ENCODE data around the gene TRIM3.

The TRIM3 gene

DNA sequence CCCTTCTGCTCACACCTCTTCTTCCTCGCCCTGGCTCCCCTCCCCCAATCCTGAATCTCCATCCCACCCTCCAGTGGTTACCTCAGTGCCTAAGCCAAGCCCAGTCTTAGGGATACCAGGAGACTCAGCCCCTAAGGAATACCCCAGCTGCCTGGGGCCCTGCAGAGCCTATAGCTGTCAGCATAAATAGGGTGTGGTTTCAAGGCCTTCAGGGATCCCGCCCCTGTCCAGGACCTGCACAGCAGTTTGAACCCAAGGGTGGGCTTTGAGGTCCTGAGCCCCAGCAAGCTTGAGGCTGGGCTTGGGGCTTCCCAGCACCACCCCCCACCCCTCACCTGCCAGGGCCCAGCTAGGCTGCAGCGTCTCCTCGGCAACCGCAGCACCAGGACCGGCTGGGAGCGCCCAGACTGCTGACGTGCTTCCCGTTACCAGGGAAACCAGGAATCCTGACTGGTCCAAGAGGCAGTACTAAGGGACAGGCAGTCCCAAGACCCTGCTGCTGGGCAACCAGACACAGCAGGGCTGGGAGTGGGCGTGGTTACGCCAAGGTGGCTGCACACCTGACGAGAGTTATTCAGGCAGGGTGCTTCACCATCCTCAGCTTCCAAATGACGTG, 68.6 kb downstream of the TRIM3 start:
- Histone ChIP-seq H3F3A (ENCODE audit: insufficient read depth, low read length) (no peaks in the 10 kb centered on the region), H3K79me2 (ENCODE audit: insufficient read depth, low read length) (no peaks in the 10 kb centered on the region), H3K9me2 (ENCODE audit: low read depth, low read length) (no peaks in the 10 kb centered on the region), H3K9me3 (ENCODE audit: low read length) (no peaks in the 10 kb centered on the region), H3K36me3 (ENCODE audit: insufficient read depth, low read length) (no peaks in the 10 kb centered on the region), H4K20me1 (ENCODE audit: insufficient read depth, low read length) (no peaks in the 10 kb centered on the region), H2AFZ (ENCODE audit: low read length) (no peak overlapping the region), H3K27me3 (ENCODE audit: insufficient read depth, low read length) (no peaks in the 10 kb centered on the region), H3K4me3 (ENCODE audit: low read depth, low read length, poor library complexity, severe bottlenecking) (no peak overlapping the region), H3K4me2 (ENCODE audit: low read length) (no peak overlapping the region), H3K9ac (ENCODE audit: low read length) (no peak overlapping the region), H3K27ac (ENCODE audit: low read depth, low read length, poor library complexity, severe bottlenecking) (no peak overlapping the region), H3K4me1 (ENCODE audit: insufficient read depth, low read length, severe bottlenecking) (peaks cover 25% of the 10 kb centered on the region)
- TF ChIP-seq, protein P1, sequence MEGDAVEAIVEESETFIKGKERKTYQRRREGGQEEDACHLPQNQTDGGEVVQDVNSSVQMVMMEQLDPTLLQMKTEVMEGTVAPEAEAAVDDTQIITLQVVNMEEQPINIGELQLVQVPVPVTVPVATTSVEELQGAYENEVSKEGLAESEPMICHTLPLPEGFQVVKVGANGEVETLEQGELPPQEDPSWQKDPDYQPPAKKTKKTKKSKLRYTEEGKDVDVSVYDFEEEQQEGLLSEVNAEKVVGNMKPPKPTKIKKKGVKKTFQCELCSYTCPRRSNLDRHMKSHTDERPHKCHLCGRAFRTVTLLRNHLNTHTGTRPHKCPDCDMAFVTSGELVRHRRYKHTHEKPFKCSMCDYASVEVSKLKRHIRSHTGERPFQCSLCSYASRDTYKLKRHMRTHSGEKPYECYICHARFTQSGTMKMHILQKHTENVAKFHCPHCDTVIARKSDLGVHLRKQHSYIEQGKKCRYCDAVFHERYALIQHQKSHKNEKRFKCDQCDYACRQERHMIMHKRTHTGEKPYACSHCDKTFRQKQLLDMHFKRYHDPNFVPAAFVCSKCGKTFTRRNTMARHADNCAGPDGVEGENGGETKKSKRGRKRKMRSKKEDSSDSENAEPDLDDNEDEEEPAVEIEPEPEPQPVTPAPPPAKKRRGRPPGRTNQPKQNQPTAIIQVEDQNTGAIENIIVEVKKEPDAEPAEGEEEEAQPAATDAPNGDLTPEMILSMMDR (IDR thresholded peaks at IDR 0.05; ENCODE audit: low read length) = no peak
- no peak for TF ChIP-seq EZH2 (IDR thresholded peaks at IDR 0.05; ENCODE audit: borderline replicate concordance, low read length)

DNA sequence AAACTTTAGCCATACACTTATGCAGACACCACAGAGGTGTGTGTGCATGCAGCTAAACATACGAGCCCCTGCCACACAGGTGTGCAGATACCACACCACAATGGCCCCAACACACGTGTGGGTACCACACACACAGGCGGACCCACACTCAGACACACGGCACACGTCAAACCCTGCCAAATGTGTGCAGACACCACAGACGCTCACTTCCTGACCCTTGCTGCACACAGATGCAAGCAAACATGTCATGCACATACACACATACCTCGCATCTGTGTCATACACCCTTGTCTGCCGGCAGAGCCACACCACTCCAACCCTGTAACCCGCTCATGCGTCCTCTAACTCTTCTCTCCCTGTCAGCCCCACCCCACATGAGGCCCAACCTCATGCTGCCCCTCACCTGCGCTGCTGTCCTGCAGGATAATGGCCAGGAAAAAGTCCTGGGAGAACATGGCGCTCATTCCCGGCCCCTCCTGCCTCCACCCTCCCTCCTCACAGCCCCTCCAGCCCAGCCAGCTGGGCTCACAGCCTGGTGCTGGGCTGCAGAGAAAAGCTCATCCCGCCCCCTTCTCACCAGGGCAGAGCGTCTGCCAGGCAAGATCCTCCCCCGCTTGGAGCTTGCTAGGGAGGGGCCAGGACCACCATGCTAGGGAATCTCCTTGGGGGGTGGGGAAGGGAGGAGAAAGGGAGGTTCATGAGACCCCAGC, 69.2 kb downstream of the TRIM3 start:
- Histone ChIP-seq H3K27ac (ENCODE audit: low read depth, low read length, poor library complexity, severe bottlenecking) (no peak overlapping the region), H3K79me2 (ENCODE audit: insufficient read depth, low read length) (no peaks in the 10 kb centered on the region), H3K4me3 (ENCODE audit: low read depth, low read length, poor library complexity, severe bottlenecking) (no peak overlapping the region), H3K9ac (ENCODE audit: low read length) (no peak overlapping the region), H3K9me3 (ENCODE audit: low read length) (no peaks in the 10 kb centered on the region), H4K20me1 (ENCODE audit: insufficient read depth, low read length) (no peaks in the 10 kb centered on the region), H3K36me3 (ENCODE audit: insufficient read depth, low read length) (no peaks in the 10 kb centered on the region), H3K4me2 (ENCODE audit: low read length) (no peak overlapping the region), H3K4me1 (ENCODE audit: insufficient read depth, low read length, severe bottlenecking) (peaks cover 25% of the 10 kb centered on the region), H3K9me2 (ENCODE audit: low read depth, low read length) (no peaks in the 10 kb centered on the region), H3F3A (ENCODE audit: insufficient read depth, low read length) (no peaks in the 10 kb centered on the region), H2AFZ (ENCODE audit: low read length) (no peak overlapping the region), H3K27me3 (ENCODE audit: insufficient read depth, low read length) (no peaks in the 10 kb centered on the region)
- no peak for TF ChIP-seq EZH2 (IDR thresholded peaks at IDR 0.05; ENCODE audit: borderline replicate concordance, low read length)
- TF ChIP-seq, protein P1 (IDR thresholded peaks at IDR 0.05; ENCODE audit: low read length) = no peak

DNA sequence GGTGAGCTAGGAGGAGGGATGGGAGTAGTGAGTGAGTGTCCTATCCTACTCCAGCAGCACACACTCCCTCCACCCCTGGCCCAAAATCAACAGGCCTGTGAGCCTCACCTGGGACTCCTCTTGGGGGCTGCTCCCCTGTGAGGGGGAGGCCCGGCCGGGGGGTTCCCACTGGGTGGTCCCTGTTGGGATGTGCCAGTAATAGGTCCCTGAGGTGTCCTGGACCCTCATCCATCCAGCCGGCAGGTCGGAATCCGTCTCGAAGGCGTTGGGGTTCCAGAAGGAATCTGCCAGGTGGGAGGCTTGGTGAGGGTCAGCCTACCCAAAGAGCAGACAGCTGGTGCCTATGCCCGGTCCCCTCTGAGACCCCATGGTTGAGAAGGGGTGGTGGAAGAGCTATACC, 70.2 kb downstream of the TRIM3 start:
- no peaks in the 10 kb centered on the region for H4K20me1 ChIP-seq (ENCODE audit: insufficient read depth, low read length)
- H3K27ac ChIP-seq (ENCODE audit: low read depth, low read length, poor library complexity, severe bottlenecking) = peak overlapping the region; percentile 67
- no peaks in the 10 kb centered on the region for H3K79me2 ChIP-seq (ENCODE audit: insufficient read depth, low read length)
- no peak overlapping the region for H3K4me3 ChIP-seq (ENCODE audit: low read depth, low read length, poor library complexity, severe bottlenecking)
- TF ChIP-seq EZH2 (IDR thresholded peaks at IDR 0.05; ENCODE audit: borderline replicate concordance, low read length) = no peak
- TF ChIP-seq, protein P1 (IDR thresholded peaks at IDR 0.05; ENCODE audit: low read length) = no peak
- peaks cover 25% of the 10 kb centered on the region for H3K4me1 ChIP-seq (ENCODE audit: insufficient read depth, low read length, severe bottlenecking)
- H3F3A ChIP-seq (ENCODE audit: insufficient read depth, low read length) = no peaks in the 10 kb centered on the region
- H3K4me2 ChIP-seq (ENCODE audit: low read length) = no peak overlapping the region
- no peaks in the 10 kb centered on the region for H3K9me3 ChIP-seq (ENCODE audit: low read length)
- H3K27me3 ChIP-seq (ENCODE audit: insufficient read depth, low read length) = no peaks in the 10 kb centered on the region
- H2AFZ ChIP-seq (ENCODE audit: low read length) = no peak overlapping the region
- H3K9ac ChIP-seq (ENCODE audit: low read length) = no peak overlapping the region; the same call in 1 of the 2 replicates
- no peaks in the 10 kb centered on the region for H3K36me3 ChIP-seq (ENCODE audit: insufficient read depth, low read length)
- no peaks in the 10 kb centered on the region for H3K9me2 ChIP-seq (ENCODE audit: low read depth, low read length)

All from OCI-LY1 (cell line).